ENCODE data around the gene LMNTD2.
A peak's percentile ranks its signal among the peaks of the same experiment; 100 is the strongest.
"Not testable (repeated sequence)": the region's sequence is repeated elsewhere in the genome, so short reads cannot be mapped to it uniquely, and the experiment has no call there.

The LMNTD2 gene

DNA sequence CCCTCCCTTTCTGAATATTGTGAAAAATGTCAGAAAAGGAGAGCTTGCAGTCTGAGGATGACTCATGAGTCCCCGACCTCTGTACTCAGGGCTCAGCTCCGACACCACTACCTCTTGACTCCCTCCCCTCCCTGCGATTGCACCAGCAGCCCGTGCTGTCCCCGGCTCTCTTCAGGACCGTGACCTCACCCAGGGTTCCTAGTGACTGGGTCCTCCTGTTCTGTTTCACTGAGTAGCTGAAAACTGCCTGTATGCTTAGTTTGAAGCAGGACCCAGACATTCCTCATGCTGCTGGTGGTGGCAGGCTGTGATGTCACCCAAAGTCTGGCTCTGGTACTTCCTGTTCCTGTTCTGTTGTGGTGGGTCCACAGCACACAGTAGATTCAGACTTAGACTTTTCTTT is 27.4 kb upstream of the LMNTD2 start:
- no peak for DNase-seq (ENCODE audit: low spot score)

GRCh38 chr11:587546-587945 is 27.0 kb upstream of the LMNTD2 start:
- no peak for DNase-seq (ENCODE audit: low spot score)

DNA sequence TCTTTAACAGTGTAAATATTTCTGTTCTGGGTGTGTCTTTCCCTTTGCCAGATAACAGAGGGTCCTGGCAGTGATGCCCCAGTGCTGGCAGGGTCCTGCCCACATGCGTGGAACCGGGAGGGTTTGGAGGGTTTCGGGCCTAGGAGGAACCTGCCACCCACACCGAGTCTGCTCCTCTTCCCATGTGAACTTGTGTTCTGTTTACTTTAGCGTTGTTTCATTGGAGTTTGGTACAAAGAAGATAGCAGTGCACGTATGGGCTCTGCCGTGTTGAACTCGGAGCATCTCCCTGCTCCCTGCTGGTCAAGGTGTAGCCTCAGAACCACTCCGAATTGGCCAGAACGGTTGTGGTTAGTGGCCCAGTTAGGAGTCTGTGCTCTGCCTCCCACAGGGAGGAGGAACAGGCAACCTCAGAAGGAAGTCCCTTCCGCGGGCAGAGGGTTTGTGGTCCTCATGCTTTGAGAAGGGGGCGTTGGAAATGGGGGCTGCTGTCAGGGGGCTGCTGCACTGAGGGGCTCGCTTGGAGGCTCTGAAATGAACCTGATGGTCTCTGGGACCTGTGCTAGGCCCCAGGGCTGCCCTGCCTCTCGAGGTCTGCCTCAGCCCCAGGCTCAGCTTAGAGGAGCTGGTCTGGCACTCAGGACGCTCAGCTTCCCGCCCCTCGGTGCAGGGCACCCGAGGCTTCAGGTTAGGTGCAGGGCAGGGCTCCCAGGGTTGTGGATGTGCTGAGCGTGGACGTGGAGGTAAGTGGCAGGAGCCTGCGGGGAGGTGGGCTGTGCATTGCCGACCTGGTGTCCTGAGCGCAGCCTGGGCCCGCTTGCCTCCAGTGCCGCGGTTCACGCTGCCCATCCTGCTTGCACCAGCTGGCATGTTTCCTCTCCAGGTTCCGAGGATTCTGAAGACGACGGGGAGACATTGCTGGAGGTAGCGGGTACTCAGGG is 26.1 kb upstream of the LMNTD2 start:
- DNase-seq (ENCODE audit: low spot score), result no peak

DNA sequence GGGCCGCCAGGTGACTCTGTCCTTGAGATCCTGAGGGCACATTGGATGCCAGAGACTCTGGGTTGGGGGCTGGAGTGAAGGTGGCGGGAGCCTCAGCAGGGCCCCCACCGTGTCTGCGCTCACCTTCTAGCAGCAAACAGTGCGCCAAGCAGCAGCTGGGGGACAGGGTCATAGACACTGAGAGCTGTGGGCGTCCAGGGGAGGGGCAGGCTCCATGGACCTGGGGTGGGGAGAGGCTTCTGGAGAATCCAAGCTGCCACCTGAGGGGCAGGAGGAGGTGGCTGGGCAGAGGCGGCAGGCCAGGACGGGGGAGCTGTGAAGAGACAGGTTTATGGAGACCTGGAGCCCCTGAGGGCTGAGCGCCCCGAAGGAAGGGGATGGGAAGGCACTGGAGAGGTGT is 23.7 kb upstream of the LMNTD2 start:
- no peak for DNase-seq (ENCODE audit: low spot score)

DNA sequence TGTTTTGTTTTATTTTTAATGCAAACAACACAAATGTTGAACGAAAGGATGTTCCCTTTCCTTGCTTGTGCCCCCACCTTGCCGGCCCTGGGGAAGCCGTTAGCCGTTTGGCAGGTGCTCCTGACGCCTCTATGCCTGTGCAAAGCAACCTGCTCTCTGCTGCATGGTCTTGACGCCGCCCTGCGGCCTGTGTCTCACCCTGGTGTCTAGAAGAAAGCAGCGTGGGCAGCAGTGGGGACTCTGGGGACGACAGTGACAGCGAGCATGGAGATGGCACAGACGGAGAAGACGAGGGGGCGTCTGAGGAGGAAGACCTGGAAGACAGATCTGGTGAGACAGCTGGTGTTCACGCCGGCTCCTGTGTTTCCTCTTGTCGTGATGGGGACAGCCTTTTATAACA is 21.2 kb upstream of the LMNTD2 start:
- DNase-seq (ENCODE audit: low spot score), result no peak

DNA sequence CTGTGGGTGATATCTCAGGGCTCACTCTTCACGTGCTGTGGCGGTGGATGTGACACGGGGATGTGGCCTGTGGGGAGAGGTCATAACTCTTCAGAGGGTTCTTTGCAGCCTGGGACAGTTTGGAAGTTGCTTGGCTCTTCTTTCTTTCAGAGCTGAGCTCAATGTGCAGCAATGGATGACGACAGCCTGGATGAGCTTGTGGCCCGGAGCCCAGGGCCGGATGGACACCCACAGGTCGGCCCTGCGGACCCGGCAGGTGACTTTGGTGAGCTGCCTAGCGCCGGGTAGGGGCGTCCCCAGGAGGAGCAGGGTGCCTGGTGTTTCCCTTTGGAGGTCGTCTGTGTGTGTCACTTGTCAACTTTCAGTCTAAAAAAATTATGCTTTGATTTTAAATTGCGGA is 20.8 kb upstream of the LMNTD2 start:
- DNase-seq (ENCODE audit: low spot score), result no peak

- DNase-seq (ENCODE audit: low spot score), result no peak
Measured at GRCh38 chr11:579830-580601, 19.5 kb upstream of the LMNTD2 start.

- no peak for DNase-seq (ENCODE audit: low spot score)
Measured at GRCh38 chr11:578276-579035, 17.9 kb upstream of the LMNTD2 start.

GRCh38 chr11:577611-577894 is 17.0 kb upstream of the LMNTD2 start:
- no peak for DNase-seq (ENCODE audit: low spot score)

GRCh38 chr11:576811-577610 is 16.5 kb upstream of the LMNTD2 start:
- peak; percentile 17 for DNase-seq (ENCODE audit: low spot score)

GRCh38 chr11:575996-576768 is 15.6 kb upstream of the LMNTD2 start, which contains the start of gene PHRF1:
TSS of gene PHRF1 (plus strand) at chr11:576470. CDS start at chr11:581513, 5,043 bp downstream.
- peak; percentile 96 for DNase-seq (ENCODE audit: low spot score)

DNA sequence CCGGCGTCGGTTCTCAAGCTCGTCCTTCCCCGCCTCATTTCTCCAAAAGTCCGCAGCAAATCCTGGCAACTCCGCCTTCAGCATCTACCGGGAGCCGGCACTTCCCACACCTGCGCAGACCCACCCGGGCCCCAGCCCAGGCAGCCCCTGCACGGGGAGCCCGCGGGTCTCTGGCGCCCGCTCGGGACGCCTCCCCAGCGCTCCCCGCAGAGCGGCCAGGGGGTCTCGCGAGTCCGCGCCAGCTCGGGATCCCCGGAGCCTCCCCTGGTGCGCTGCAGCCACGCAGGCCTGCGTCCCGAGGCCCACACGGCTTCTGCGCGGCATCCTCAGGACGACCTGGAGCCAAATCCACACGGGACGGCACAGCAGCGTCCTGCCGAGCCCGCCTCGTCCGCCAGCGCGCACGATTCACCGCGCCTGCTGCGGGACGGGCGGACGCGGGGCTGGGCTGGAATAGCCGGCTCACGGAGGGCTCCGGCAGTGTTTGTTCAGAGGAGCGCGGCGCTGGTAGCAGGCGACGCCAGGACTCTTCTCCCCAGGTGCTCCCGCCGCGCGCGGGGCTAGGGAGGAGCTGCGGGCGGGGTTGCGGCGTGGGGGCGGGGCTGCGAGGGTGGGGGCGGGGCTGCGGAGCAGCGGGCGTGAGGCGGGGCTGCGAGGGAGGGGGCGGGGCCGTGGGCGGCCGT is 14.9 kb upstream of the LMNTD2 start:
- peak; percentile 86 for DNase-seq (ENCODE audit: low spot score)

DNA sequence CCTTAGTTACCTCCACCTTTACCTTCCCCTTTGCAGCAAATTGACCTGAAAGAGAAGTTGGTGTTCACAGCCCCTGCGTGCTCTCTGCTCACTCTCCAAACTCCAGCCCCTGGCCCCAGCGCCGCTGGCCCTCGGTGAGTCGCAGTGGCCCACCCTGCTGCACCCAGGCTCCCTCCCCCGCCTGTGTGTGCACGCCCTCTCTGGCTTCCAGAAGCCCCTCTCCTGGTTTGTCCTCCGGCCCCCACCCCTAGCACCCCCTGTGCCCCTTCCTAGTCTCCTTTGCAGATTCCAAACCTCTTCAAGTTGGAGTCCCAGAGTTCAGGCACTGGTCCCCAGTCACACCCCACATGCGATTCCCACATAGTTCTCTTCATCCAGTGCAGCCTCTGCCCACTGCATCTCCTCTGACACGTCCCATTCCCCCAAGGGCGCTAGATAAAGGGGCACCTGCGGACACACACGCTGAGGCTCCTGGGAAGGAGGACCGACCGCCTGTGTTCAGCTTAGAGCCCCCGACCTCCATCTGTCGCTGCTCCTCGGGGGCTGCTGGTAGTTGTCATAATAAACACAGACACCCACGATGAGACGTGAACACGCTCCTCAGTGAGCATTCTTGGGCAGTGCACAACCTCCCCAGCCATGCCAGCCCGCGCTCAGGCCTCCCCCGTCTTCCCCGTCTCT is 14.2 kb upstream of the LMNTD2 start:
- no peak for DNase-seq (ENCODE audit: low spot score)

DNA sequence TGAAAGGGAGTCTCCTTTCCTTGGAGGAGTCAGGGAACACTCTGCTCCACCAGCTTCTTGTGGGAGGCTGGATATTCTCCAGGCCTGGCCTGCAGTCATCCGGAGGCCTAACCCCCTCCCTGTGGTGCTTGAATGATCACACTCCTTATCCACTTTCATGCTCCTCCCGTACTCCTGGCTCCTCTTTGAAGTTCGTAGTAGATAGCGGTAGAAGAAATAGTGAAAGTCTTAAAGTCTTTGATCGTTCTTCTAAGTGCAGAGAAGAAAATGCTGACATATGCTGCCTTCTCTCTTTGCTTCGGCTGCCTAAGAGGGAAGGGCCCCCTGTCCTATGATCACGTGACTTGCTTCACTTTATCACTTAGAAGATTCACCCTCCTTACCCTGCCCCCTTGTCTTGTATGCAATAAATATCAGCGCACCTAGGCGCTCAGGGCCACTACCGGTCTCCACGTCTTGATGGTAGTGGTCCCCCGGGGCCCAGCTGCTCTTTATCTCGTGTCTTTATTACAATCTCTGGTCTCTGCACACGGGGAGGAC is 13.6 kb upstream of the LMNTD2 start:
- not testable (repeated sequence) for DNase-seq (ENCODE audit: low spot score)

DNA sequence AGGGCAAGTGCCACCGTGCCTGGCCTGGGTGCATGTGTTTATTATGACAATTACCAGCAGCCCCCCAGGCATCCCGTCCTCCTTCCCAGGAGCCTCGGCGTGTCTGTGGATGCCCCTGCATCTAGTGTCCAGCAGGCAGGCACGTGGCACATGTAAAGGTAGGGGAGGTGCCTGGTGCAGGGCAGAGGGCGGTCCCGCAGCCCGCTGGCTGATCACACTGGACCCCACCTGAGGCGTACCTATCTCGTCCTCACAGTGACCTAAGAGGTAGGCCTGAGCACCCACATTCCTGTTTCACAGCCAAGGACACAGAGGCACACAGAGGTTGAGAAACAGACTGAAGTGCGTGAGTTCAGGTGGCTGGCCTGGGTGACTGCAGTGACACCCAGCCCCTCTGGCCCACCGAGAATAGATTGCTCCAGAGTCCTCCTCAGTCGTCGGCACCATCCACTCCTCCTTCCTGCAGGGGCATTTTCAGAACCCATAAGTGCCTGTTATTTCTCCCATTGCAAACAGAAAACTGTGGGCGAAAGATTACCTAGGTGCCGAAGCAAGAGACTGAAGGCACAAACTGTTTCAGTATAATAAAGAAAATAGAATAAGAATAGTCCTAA is 12.7 kb upstream of the LMNTD2 start:
- DNase-seq (ENCODE audit: low spot score), result no peak

GRCh38 chr11:571802-572185 is 11.3 kb upstream of the LMNTD2 start:
- DNase-seq (ENCODE audit: low spot score), result no peak

- DNase-seq (ENCODE audit: low spot score), result no peak
Measured at GRCh38 chr11:569158-569885, 8.8 kb upstream of the LMNTD2 start.

Data from hematopoietic multipotent progenitor cell treated with erythropoietin and hydrocortisone succinate and interleukin-3 and kit ligand, for 17 days (in vitro differentiated cells).